Activated CD8-positive, alpha-beta memory T cell treated with anti-CD3 and anti-CD28 coated beads for 36 hours (primary cell): Measurements from ENCODE around the gene ARID5B. TPM values are rescaled to one million over a fixed set of nuclear protein-coding genes. Genes with fewer than 3 reads are reported as not detected.

Source experiments
- CTCF ChIA-PET: fragments of 350-600 bp; sonication (Branson Sonifier 250); formaldehyde crosslinking; loops from one replicate; lab custom pipeline; 2021; ENCODE audit warnings: antibody characterized with exemption; lab: Charles Lee
- POLR2A ChIA-PET: fragments of 350-600 bp; sonication (Branson Sonifier 250); formaldehyde crosslinking; loops from one replicate; lab custom pipeline; 2021; ENCODE audit warnings: antibody characterized with exemption; lab: Charles Lee
- total RNA-seq, 2 experiments: library from RNA; stranded (reverse); gene quantifications; one replicate each; pipeline ENCODE4 v1.2.3, GENCODE V29; 2021

The ARID5B gene
- total RNA-seq, 2 experiments from 2014 or later, result 33.1 to 33.4 TPM

GRCh38 chr10:61918140-61918539 lies 16.6 kb downstream of the ARID5B start:
- ChIA-PET POLR2A (no interaction called here), CTCF (no interaction called here)

- ChIA-PET POLR2A (no interaction called here), CTCF (no interaction called here)
Observed at GRCh38 chr10:61918989-61919388, 17.5 kb downstream of the ARID5B start.

DNA sequence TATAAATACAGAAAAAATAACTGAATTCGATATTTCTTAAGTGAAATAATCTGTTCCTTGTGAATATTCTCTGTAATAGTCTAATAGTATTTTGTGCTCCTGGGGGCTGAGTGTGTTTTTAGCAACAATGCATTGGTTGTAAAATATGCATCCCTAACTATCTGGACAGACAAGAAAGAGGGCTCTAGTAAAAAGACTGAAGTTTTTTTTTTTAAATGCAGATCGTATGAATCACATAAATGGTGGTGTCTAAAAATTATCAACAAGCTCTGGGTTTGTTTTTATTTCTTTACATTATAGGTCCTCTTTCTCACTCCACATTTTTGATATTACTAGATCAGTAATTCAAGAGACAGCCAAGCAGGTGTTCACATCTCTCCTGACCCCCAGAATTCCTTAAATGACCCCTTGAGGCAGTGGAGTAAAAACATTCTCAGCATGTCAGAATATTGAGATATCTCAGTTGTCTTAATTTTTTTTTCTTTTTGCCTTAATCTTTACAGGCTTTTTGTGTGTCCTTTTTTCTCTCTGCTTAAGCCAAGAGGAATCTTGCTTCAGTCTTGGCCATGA lies 18.2 kb downstream of the ARID5B start:
- POLR2A ChIA-PET, result interaction anchor here (0.6 to 0.7 kb wide), 2 partner anchors 21 to 106 kb away, joined by 4 to 11 read pairs; no protein-coding TSS in a partner anchor
- CTCF ChIA-PET, result no interaction called here

GRCh38 chr10:61921143-61921542 lies 19.6 kb downstream of the ARID5B start:
- POLR2A ChIA-PET, result no interaction called here
- CTCF ChIA-PET, result interaction anchor here (0.9 kb wide), 1 partner anchor 15 kb away, joined by 3 read pairs; no protein-coding TSS in a partner anchor

- ChIA-PET POLR2A (no interaction called here), CTCF (interaction anchor here (0.8 kb wide), 1 partner anchor 21 kb away, joined by 3 read pairs; no protein-coding TSS in a partner anchor)
Observed at GRCh38 chr10:61923210-61923949, 21.9 kb downstream of the ARID5B start.

GRCh38 chr10:61923950-61924274 lies 22.4 kb downstream of the ARID5B start:
- CTCF ChIA-PET, result interaction anchor here (0.8 kb wide), 1 partner anchor 21 kb away, joined by 3 read pairs; no protein-coding TSS in a partner anchor
- POLR2A ChIA-PET, result interaction anchor here (1.0 kb wide), 1 partner anchor 13 kb away, joined by 3 read pairs; no protein-coding TSS in a partner anchor

GRCh38 chr10:61929555-61929954 lies 28.1 kb downstream of the ARID5B start:
- ChIA-PET CTCF (no interaction called here), POLR2A (interaction anchor here (0.7 kb wide), 1 partner anchor 39 kb away, joined by 3 read pairs; no protein-coding TSS in a partner anchor)

DNA sequence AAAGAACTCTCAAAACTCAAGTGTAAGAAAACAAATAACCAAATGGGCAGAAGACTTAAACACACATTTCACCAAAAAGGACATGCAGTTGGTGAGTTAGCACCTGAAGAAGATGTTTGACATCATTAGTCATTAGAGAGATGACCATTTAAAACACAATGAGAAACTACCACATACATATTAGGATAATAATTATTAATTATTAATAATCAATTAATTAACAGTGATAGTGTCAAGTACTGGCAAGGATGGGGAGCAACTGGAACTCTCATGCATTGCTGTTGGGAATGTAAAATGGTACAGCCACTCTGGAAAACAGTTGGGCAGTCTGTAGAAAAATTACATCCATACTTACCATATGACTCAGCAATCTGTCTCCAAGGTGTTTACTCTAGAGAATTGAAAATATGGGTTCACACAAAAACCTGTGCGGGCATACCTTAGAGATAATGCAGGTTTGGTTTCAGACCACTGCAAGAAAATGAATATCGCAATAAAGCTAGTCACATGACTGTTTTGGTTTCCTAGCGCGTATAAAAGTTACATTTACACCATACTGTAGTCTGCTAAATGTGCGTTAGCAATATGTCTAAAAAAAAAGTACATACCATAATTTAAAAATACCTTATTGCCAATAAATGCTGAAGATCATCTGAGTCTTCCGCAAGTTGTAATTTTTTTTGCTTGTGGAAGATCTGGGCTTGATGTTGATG lies 30.3 kb downstream of the ARID5B start:
- CTCF ChIA-PET, result interaction anchor here (1.6 kb wide), 1 partner anchor 32 kb away, joined by 6 read pairs; no protein-coding TSS in a partner anchor
- POLR2A ChIA-PET, result no interaction called here

DNA sequence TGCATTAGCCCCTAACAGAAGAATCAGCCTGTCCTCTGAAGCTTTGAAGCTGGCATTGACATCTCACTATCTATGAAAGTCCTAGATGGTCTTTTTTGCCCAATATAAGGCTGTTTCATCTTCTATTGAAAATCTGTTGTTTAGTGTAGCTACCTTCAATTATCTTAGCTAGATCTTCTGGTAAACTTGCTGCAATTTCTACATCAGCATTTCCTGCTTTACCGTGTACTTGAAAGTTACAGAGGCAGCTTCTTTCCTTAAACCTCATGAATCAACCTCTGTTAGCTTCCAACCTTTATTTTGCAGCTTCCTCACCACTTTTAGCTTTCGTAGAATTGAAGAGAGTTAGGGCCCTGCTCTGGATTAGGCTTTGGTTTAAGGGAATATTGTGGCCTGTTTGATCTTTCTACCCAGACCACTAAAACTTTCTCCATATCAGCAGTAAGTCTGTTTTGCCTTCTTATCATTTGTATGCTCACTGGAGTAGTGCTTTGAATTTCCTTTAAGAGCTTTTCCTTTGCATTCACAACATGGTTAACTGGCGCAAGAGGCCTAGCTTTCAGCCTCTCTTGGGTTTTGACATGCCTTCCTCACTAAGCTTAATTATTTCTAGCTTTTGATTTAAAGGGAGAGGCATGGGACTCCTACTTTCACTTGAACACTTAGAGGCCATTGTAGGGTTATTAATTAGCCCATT lies 32.5 kb downstream of the ARID5B start:
- CTCF ChIA-PET, result interaction anchor here (1.8 kb wide), 1 partner anchor 27 kb away, joined by 7 read pairs; no protein-coding TSS in a partner anchor
- POLR2A ChIA-PET, result no interaction called here

GRCh38 chr10:61935077-61935476 lies 33.6 kb downstream of the ARID5B start:
- POLR2A ChIA-PET, result no interaction called here
- CTCF ChIA-PET, result interaction anchor here (1.5 kb wide), 1 partner anchor 14 kb away, joined by 3 read pairs; no protein-coding TSS in a partner anchor

DNA sequence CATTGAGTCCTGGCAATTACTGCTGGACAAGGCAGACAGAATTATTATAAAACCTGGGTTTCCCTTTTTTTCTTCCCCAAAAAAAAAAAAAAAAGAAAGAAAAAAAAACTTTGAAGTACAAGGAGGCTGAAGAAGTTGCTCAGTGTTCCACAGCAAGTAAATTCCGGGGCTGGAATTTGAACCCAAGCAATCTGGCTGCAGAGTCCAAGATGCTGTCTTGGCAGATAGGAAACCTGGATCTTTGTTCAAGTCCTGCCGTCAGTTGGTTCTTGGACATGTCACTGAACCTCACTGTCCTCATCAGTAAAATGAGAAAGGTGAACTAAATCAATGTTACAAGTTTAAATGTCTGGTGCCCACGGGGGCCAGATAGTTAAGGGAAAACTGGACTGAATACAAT lies 35.3 kb downstream of the ARID5B start:
- CTCF ChIA-PET, result interaction anchor here (1.5 to 2.7 kb wide), 3 partner anchors 16 to 112 kb away, joined by 3 to 15 read pairs (median 9); partner anchors contain the start of gene ARID5B
- POLR2A ChIA-PET, result interaction anchor here (1.0 kb wide), 1 partner anchor 12 kb away, joined by 3 read pairs; no protein-coding TSS in a partner anchor

GRCh38 chr10:61937631-61938351 lies 36.3 kb downstream of the ARID5B start:
- POLR2A ChIA-PET, result interaction anchor here (0.6 to 2.8 kb wide), 11 partner anchors 13 to 251 kb away, joined by 3 to 10 read pairs (median 6); no protein-coding TSS in a partner anchor
- CTCF ChIA-PET, result interaction anchor here (0.8 to 2.7 kb wide), 6 partner anchors 36 to 187 kb away, joined by 3 to 15 read pairs (median 6); partner anchors contain the start of gene ARID5B

DNA sequence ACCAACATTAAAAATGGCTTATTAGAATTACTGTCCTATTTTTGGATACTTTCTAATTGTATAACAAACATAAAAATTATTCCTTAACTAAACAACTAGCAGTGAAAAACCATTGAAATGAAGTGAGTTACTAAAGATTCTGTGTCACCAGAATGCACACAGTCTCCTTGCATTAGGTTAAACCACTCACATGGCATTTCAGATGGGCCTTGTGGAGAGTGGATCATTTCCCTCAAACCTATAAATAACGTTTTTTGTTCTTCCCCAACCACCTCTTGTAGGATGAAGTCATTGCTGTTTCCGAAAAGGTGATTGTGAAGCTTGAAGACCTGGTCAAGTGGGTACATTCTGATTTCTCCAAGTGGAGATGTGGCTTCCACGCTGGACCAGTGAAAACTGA lies 38.4 kb downstream of the ARID5B start:
- CTCF ChIA-PET, result interaction anchor here (0.5 to 1.9 kb wide), 2 partner anchors 37 to 103 kb away, joined by 3 to 4 read pairs; no protein-coding TSS in a partner anchor

GRCh38 chr10:61941202-61941681 lies 39.7 kb downstream of the ARID5B start:
- ChIA-PET CTCF (interaction anchor here (0.6 kb wide), 1 partner anchor 8 kb away, joined by 3 read pairs; no protein-coding TSS in a partner anchor), POLR2A (no interaction called here)

More for the DNA sequence above, 38.4 kb downstream of the ARID5B start:
- POLR2A ChIA-PET, result interaction anchor here (1.0 to 2.8 kb wide), 5 partner anchors 22 to 111 kb away, joined by 3 to 7 read pairs (median 4); no protein-coding TSS in a partner anchor

- ChIA-PET POLR2A (interaction anchor here (0.9 to 2.3 kb wide), 7 partner anchors 40 to 108 kb away, joined by 3 to 10 read pairs (median 5); no protein-coding TSS in a partner anchor), CTCF (interaction anchor here (0.6 to 2.9 kb wide), 5 partner anchors 20 to 106 kb away, joined by 3 to 7 read pairs (median 3); no protein-coding TSS in a partner anchor)
Observed at GRCh38 chr10:61942604-61943461, 41.3 kb downstream of the ARID5B start.

GRCh38 chr10:61943674-61944378 lies 42.3 kb downstream of the ARID5B start:
- ChIA-PET POLR2A (interaction anchor here (0.7 to 2.3 kb wide), 7 partner anchors 20 to 159 kb away, joined by 3 to 10 read pairs (median 5); no protein-coding TSS in a partner anchor), CTCF (interaction anchor here (0.5 to 2.9 kb wide), 9 partner anchors 10 to 1708 kb away, joined by 3 to 7 read pairs (median 3); no protein-coding TSS in a partner anchor)
